Heart left ventricle (tissue), 16 donors: Measurements from ENCODE around the gene KCNJ13. TPM values are rescaled to one million over a fixed set of nuclear protein-coding genes. Genes with fewer than 3 reads are reported as not detected.

Experiments used
- ATAC-seq, 4 donors: fragments of 200-7000 bp; cut with Tn5 transposase; one replicate each; pipeline ENCODE4 v1.9.1; 2020 to 2022; ENCODE audit warnings: moderate library complexity in 4 of 4, mild to moderate bottlenecking in 3 of 4, moderate number of reproducible peaks in 1 of 4
- DNase-seq, 5 donors: peaks; one replicate each; pipeline ENCODE4 v3.0.0-alpha.2; 2020
- H3K27ac ChIP-seq, 12 donors: fragments of 200-600 bp; sonication (generic) in 4 of 12; one replicate each; pipeline versions ENCODE4 v1.5.0 to v1.8.0; 2016 to 2022; ENCODE audit warnings: mild to moderate bottlenecking in 2 of 12
- H3K27me3 ChIP-seq, 9 donors: fragments of 200-600 bp; sonication (generic) in 2 of 9; one replicate each; pipeline versions ENCODE4 v1.5.1 to v1.8.0; 2016 to 2022; ENCODE audit warnings: mild to moderate bottlenecking in 3 of 9
- H3K36me3 ChIP-seq, 9 donors: fragments of 200-600 bp; sonication (generic) in 2 of 9; one replicate each; pipeline versions ENCODE4 v1.5.0 to v1.8.0; 2018 to 2022; ENCODE audit warnings: mild to moderate bottlenecking in 2 of 9
- H3K4me1 ChIP-seq, 12 donors: fragments of 200-600 bp; sonication (generic) in 4 of 12; one replicate each; pipeline versions ENCODE4 v1.5.0 to v1.8.0; 2016 to 2022; ENCODE audit warnings: mild to moderate bottlenecking in 3 of 12
- H3K4me3 ChIP-seq, 12 donors: fragments of 200-600 bp; sonication (generic) in 4 of 12; one replicate each; pipeline versions ENCODE4 v1.5.0 to v1.8.0; 2017 to 2022; ENCODE audit warnings: mild to moderate bottlenecking in 9 of 12, moderate library complexity in 4 of 12
- H3K9me3 ChIP-seq, 12 donors: fragments of 200-600 bp; sonication (generic) in 4 of 12; one replicate each; pipeline versions ENCODE4 v1.5.0 to v1.8.0; 2016 to 2022; ENCODE audit warnings: mild to moderate bottlenecking in 1 of 12
- CTCF ChIP-seq, 12 donors: fragments of 200-600 bp; sonication (generic) in 4 of 12; IDR thresholded peaks; one replicate each; pipeline versions ENCODE4 v1.5.0 to v1.8.0; 2018 to 2022; ENCODE audit warnings: antibody characterized with exemption in 12 of 12, mild to moderate bottlenecking in 5 of 12
- POLR2A ChIP-seq, 2 donors: fragments of 450-650 bp; IDR thresholded peaks; one replicate each; pipeline ENCODE4 v1.6.1; 2017; ENCODE audit warnings: antibody characterized with exemption in 2 of 2, mild to moderate bottlenecking in 2 of 2, moderate library complexity in 2 of 2
- WGBS, 4 donors: extraction: QIAGEN DNeasy Blood & Tissue Kit in 2 of 4; methylation state at CpG; one replicate each; pipeline versions ENCODE4 v1.1.5 to v1.1.7; 2013 to 2018; 5-methylcytosine and 5-hydroxymethylcytosine counted together
- intact Hi-C, 10 donors: fragments of 100-400 bp; cut with DNase I; formaldehyde crosslinking; loops; one replicate each; pipeline versions ENCODE4 v1.11.1 to v1.14.2; 2022
- long read RNA-seq, 3 donors: library from polyadenylated mRNA; unstranded; transcript quantifications; one replicate each; pipeline ENCODE4 v2.0.0, GENCODE V29; 2020 to 2021
- polyA plus RNA-seq, 2 donors: library from polyadenylated mRNA; stranded (reverse); fragments of 200-250 nt; gene quantifications; one replicate each; pipeline ENCODE4 v1.2.3, GENCODE V29; 2013
- total RNA-seq, 9 donors: library from RNA; depleted of rRNA in 2 of 9; stranded (reverse); fragments of >200 nt in 2 of 9; fragmentation: NEBNext Ultra II Directional in 3 of 9; extraction: Animal tissue kit (Norgen Biotek cat#: 25700) in 3 of 9; gene quantifications; one replicate each; pipeline versions ENCODE4 v1.1.0 to v1.2.4, GENCODE V29; 2016 to 2023
- donor health status: ischemic (EF 13 %, LVEDD 7.1; RV severe dilation, severe dysfunction).
- donor health status: healthy with polysubstance abuse.
- donor health status: DM: no; HTN: yes; CAD: no.
- donor health status: DM: no; HTN: no; CAD: no.
- donor health status: ischemic (EF 25% LVEDD 6.9; RV normal size, moderate dysfunction).
- donor health status: ischemic (EF 25% LVEDD 5.7; RV mildly dilated, moderate dysfunction).
- donor health status: healthy.
- donor health status: DM: yes; HTN: yes; CAD: no.
- donor health status: ischemic (EF 35%, LVEDD 5.7; RV mildly dilated, moderate dysfunction).
- donor health status: nonischemic (EF 11% LVEDD 7.7; RV severe dilation, severe dysfunction).
- donor health status: DM: yes; HTN: yes; CAD: no.
- donor health status: PGD.
- donor health status: ischemic (EF 29% LVEDD 5.4; RV normal size, mild dysfunction).
- donor health status: nonischemic (EF 23%, LVEDD 6.1; RV moderate dilation, normal function).

Gene KCNJ13
- not detected for total RNA-seq
- not detected for polyA plus RNA-seq
- long read RNA-seq, donor 1, result 0 reads
- long read RNA-seq, donor 2, result 0 reads
- long read RNA-seq, donor 3, result 0 reads

- Histone ChIP-seq H3K27ac (no peak within 1 kb of the TSS), H3K36me3 (peaks cover 0 to 74% (median 28%) of the 10 kb centered on the region in 9 donors), H3K27me3 (no peaks in the 10 kb centered on the region), H3K4me3 (no peak within 1 kb of the TSS), H3K4me1 (peaks cover 0 to 8% (median 0%) of the 10 kb centered on the region in 12 donors), H3K9me3 (no peaks in the 10 kb centered on the region)
- intact Hi-C loops, result no loop called here
- TF ChIP-seq POLR2A (IDR thresholded peaks at IDR 0.05), result no peak
- WGBS, 4 donors, result 85 to 96% (median 91%) methylated on average over 1 of the region's 1 CpG
- ATAC-seq, result no peak
- DNase-seq, result no peak
These were observed at the start of gene KCNJ13 for GRCh38 chr2:232776435-232776834. TSS of gene KCNJ13 (minus strand) at chr2:232776565. CDS start at chr2:232771362, 5,203 bp downstream.

- no peaks in the 10 kb centered on the region for H3K9me3 ChIP-seq
- no peaks in the 10 kb centered on the region for H3K27me3 ChIP-seq
- TF ChIP-seq CTCF (IDR thresholded peaks at IDR 0.05) (no peak), POLR2A (IDR thresholded peaks at IDR 0.05) (no peak)
- DNase-seq, result no peak
- no peak for ATAC-seq
- intact Hi-C loops, result no loop called here
- H3K36me3 ChIP-seq, result peaks cover 6 to 99% (median 93%) of the 10 kb centered on the region in 9 donors
- H3K4me3 ChIP-seq, result no peak overlapping the region
- 65 to 75% (median 71%) methylated on average over 3 of the region's 3 CpGs for WGBS, 4 donors
- H3K27ac ChIP-seq, result no peak overlapping the region
- peaks cover 0 to 25% (median 0%) of the 10 kb centered on the region in 12 donors for H3K4me1 ChIP-seq
These were observed 41.4 kb upstream of the KCNJ13 start for GRCh38 chr2:232817756-232818155.

GRCh38 chr2:232816657-232817056, 40.3 kb upstream of the KCNJ13 start:
- ATAC-seq (no peak), DNase-seq (no peak)
- WGBS, 4 donors, result 64 to 76% (median 70%) methylated on average over 10 of the region's 10 CpGs
- Histone ChIP-seq H3K9me3 (no peaks in the 10 kb centered on the region), H3K36me3 (peaks cover 6 to 99% (median 93%) of the 10 kb centered on the region in 9 donors), H3K27ac (no peak overlapping the region), H3K4me3 (no peak overlapping the region), H3K27me3 (no peaks in the 10 kb centered on the region), H3K4me1 (peaks cover 0 to 25% (median 0%) of the 10 kb centered on the region in 12 donors)
- no peak for TF ChIP-seq POLR2A (IDR thresholded peaks at IDR 0.05)
- intact Hi-C loops, result no loop called here

- DNase-seq (no peak), ATAC-seq (no peak)
- Histone ChIP-seq H3K4me1 (peaks cover 0 to 25% (median 0%) of the 10 kb centered on the region in 12 donors), H3K9me3 (no peaks in the 10 kb centered on the region), H3K4me3 (no peak overlapping the region), H3K27ac (no peak overlapping the region), H3K36me3 (peaks cover 8 to 99% (median 93%) of the 10 kb centered on the region in 9 donors), H3K27me3 (no peaks in the 10 kb centered on the region)
- 82 to 94% (median 87%) methylated on average over 3 of the region's 3 CpGs for WGBS, 4 donors
- intact Hi-C loops, result no loop called here
- TF ChIP-seq CTCF (IDR thresholded peaks at IDR 0.05) (no peak), POLR2A (IDR thresholded peaks at IDR 0.05) (no peak)
These were observed 39.2 kb upstream of the KCNJ13 start for GRCh38 chr2:232815569-232815968.

- DNase-seq, result no peak
- Histone ChIP-seq H3K27me3 (no peaks in the 10 kb centered on the region), H3K4me3 (no peak overlapping the region), H3K36me3 (peaks cover 2 to 95% (median 93%) of the 10 kb centered on the region in 9 donors), H3K27ac (peak overlapping the region in 7 of 12 donors; percentile 34 to 73 (median 51)), H3K9me3 (no peaks in the 10 kb centered on the region), H3K4me1 (peaks cover 0 to 9% (median 0%) of the 10 kb centered on the region in 12 donors)
- intact Hi-C loops, result no loop called here
- TF ChIP-seq POLR2A (IDR thresholded peaks at IDR 0.05), result no peak
- no peak for TF ChIP-seq CTCF (IDR thresholded peaks at IDR 0.05)
- 94 to 97% (median 94%) methylated on average over 1 of the region's 1 CpG for WGBS, 4 donors
- no peak for ATAC-seq
These were observed 34.1 kb upstream of the KCNJ13 start for GRCh38 chr2:232810444-232810843.
